Activated naive CD4-positive, alpha-beta T cell treated with anti-CD3 and anti-CD28 coated beads, Interleukin-2, amount 50 U/mL, for 72 hours (primary cell): ENCODE measurements around the gene EVI5. TPM values are rescaled to one million over a fixed set of nuclear protein-coding genes. Genes with fewer than 3 reads are reported as not detected.
"Not testable (repeated sequence)": the region's sequence is repeated elsewhere in the genome, so short reads cannot be mapped to it uniquely, and the experiment has no call there.

Source experiments
- ATAC-seq, 2 donors: fragments of 150-1000 bp; cut with Tn5 transposase; 2 replicates each; pipeline ENCODE4 v1.10.0; 2021; ENCODE audit warnings: mild to moderate bottlenecking in 2 of 2, moderate library complexity in 2 of 2
- DNase-seq, 2 donors: peaks; one replicate each; pipeline ENCODE4 v3.0.0; 2021 to 2022; ENCODE audit warnings: low spot score in 2 of 2
- H3K27ac Mint-ChIP-seq, 2 donors: one replicate each; pipeline ENCODE4 v1.8.0; 2022; ENCODE audit warnings: mild to moderate bottlenecking in 2 of 2, mixed read lengths in 2 of 2
- H3K36me3 Mint-ChIP-seq, 2 donors: one replicate each; pipeline ENCODE4 v1.8.0; 2022; ENCODE audit warnings: mixed read lengths in 2 of 2
- H3K9me3 Mint-ChIP-seq, 2 donors: one replicate each; pipeline ENCODE4 v1.8.0; 2022; ENCODE audit warnings: mixed read lengths in 2 of 2
- total RNA-seq, 2 donors: library from RNA; stranded (reverse); gene quantifications; one replicate each; pipeline ENCODE4 v1.2.3, GENCODE V29; 2022

Gene EVI5
- total RNA-seq, 2 donors from 2014 or later, result 20.9 to 68.0 TPM

DNA sequence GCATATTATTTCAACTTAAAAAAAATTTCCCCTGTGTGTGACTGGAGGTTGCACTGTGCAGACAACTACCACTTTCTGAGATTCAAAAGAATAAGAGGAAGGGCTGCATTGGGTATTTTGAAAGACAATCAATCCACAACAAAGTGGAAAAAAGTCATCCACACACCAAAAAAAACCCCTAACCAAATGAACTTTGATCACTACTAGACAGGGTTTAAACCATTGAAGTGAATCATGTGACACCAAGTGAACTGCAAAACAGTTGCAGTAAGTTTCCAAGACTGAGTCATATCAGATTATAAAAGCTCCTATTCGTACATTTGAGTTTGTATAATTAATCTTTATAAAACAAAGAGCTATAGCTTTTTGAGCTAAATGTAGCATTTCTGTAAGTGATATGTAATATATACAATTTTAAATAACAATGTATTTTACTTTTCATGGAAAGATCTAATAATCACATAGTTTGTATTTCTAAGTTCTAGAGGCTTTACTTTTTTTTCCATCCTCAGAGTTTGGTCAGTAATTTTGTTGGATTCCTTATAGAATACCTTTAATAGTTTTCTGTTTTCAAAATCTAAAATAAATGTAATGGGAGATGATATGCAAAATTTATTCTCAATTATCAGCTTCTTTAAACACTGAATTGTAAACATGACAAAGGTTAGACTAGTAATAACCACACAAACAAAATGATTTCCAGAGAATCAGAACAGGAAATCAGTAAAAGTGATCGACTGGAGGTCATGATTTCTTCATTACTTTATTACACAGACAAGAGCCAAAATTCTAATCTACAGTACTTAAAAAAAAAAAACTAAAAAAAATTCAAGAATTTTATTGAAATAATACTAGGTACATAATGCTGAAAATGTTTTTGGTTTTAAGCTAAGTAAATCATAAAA lies 247.7 kb downstream of the EVI5 start:
- Mint-ChIP-seq H3K27ac (peak overlapping the region; percentile 98 to 100), H3K36me3 (peaks cover 38 to 56% of the 10 kb centered on the region in 2 donors), H3K9me3 (peaks cover 10 to 19% of the 10 kb centered on the region in 2 donors)
- peak in 1 of 2 donors; percentile 37 for DNase-seq
- peak; percentile 50 to 66 for ATAC-seq

DNA sequence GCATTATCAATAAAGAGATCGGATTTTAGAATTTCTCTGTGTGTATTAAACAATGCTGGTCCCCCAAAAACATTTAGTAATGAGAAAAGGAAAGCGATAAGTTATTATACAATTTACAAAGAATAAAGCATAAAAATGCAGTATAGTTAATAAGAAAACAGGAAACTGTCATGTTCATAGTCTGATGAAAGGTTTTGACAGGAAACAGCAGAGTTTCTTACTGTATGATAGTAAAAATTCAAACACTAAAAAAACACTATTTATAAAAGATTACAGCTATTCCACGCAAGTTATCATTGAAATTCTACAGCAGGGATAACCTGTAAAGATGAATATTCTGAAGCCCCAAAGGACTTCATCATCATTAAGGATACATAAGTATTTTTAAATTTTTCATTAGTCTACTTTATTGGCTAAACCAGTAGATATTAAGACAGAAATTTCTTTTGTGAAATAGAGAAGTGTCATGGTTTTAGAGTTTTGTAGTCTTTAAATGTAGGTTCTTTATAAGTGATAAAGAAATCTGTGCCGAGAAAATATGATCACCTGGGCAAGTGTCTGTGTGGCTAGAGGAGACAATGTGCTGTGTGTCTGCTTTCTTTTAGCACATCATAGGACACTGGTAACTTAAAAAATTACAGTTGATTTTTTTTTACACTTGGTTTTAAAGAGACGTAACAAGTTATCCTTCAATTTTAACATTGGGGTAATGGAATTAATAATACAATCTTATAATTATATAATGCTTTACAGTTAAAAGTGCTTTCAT lies 248.5 kb downstream of the EVI5 start:
- ATAC-seq (peak in 1 of 2 donors; percentile 6), DNase-seq (no peak)
- Mint-ChIP-seq H3K27ac (peak overlapping the region; percentile 98 to 100), H3K9me3 (peaks cover 11 to 14% of the 10 kb centered on the region in 2 donors), H3K36me3 (peaks cover 42 to 59% of the 10 kb centered on the region in 2 donors)

- H3K9me3 Mint-ChIP-seq, result peaks cover 11 to 19% of the 10 kb centered on the region in 2 donors
- peak overlapping the region; percentile 97 to 100 for H3K27ac Mint-ChIP-seq
- ATAC-seq, result not testable (repeated sequence)
- peak in 1 of 2 donors; percentile 27 for DNase-seq
- H3K36me3 Mint-ChIP-seq, result peaks cover 49 to 69% of the 10 kb centered on the region in 2 donors
Observed at GRCh38 chr1:92532371-92532770, 252.5 kb downstream of the EVI5 start.

DNA sequence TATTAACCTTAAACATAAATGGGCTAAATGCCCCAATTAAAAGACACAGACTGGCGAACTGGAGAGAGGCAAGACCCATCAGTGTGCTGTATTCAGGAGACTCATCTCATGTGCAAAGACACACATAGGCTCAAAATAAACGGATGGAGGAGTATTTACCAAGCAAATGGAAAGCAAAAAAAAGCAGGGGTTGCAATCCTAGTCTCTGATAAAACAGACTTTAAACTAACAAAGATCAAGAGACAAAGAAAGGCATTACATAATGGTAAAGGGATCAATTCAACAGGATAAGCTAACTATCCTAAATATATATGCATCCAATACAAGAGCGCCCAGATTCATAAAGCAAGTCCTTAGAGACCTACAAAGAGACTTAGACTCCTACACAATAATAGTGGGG lies 253.0 kb downstream of the EVI5 start:
- peaks cover 49 to 72% of the 10 kb centered on the region in 2 donors for H3K36me3 Mint-ChIP-seq
- ATAC-seq, DNase-seq: not testable (repeated sequence)
- H3K27ac Mint-ChIP-seq, result peak overlapping the region; percentile 97 to 100
- peaks cover 11 to 19% of the 10 kb centered on the region in 2 donors for H3K9me3 Mint-ChIP-seq

DNA sequence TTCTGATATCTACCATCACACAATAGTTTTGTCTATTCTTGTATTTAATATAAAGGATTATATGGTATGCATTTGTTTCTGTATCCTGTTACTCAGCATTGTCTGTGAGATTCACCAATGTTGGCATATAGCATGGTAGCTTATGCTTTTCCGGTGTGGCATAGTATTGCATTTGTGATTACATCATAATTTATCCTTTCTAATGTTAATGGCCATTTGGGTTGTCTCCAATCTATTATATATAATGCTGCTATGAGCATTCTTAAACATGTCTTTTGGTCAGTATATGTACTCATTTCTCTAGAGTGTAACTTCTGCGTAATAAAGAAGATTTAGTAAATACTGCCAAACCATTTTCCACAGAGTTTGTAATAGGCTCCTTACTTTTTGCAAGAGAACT lies 257.2 kb downstream of the EVI5 start:
- Mint-ChIP-seq H3K36me3 (peaks cover 31 to 58% of the 10 kb centered on the region in 2 donors), H3K27ac (no peak overlapping the region), H3K9me3 (peaks cover 6 to 7% of the 10 kb centered on the region in 2 donors)
- DNase-seq (no peak), ATAC-seq (no peak)

DNA sequence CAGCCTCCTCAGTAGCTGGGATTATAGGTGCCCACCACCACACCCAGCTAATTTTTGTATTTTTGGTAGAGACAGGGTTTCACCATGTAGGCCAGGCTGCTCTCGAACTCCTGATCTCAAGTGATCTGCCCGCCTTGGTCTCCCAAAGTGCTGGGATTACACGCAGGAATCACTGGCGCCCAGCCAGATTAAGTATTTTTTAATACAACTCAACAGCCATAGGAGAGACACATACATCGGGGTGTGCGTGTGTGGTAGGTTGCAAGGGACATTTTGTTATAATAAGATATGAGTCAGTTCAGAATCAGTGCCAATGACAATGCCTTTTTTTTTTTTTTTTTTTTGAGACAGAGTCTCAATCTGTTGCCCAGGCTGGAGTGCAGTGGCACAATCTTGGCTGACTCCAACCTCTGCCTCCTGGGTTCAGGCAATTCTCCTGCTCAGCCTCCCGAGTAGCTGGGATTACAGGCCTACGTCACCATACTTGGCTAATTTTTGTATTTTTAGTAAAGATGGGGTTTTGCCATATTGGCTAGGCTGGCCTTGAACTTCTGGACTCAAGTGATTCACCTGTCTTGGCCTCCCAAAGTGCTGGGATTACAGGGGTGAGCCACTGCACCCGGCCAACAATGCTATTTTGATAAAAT lies 259.8 kb downstream of the EVI5 start:
- ATAC-seq, result peak in 1 of 2 donors; percentile 22
- H3K9me3 Mint-ChIP-seq, DNase-seq: not testable (repeated sequence)
- H3K36me3 Mint-ChIP-seq, result peaks cover 6 to 37% of the 10 kb centered on the region in 2 donors
- peak overlapping the region in 1 of 2 donors; percentile 30 for H3K27ac Mint-ChIP-seq

DNA sequence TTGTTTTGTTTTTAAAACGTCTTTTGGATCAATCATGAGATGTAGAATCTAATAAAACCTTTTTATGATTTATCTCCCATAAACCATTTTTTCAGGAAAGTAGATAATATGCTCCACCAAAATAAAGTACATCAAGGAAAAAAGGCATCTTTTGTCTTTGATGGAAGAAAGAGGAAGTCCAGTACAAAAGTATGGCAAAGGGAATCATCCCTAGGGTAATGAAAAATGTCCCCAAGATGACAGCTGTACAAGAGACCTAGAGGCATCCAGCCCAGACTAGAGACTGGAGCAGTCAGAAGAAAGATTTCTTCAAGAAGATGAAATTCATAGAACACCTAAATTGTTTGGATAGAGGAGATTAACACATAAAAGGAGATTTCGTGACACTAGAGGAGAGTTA lies 265.9 kb downstream of the EVI5 start:
- Mint-ChIP-seq H3K9me3 (no peaks in the 10 kb centered on the region), H3K27ac (no peak overlapping the region), H3K36me3 (peaks cover 18 to 59% of the 10 kb centered on the region in 2 donors)
- no peak for DNase-seq
- no peak for ATAC-seq

DNA sequence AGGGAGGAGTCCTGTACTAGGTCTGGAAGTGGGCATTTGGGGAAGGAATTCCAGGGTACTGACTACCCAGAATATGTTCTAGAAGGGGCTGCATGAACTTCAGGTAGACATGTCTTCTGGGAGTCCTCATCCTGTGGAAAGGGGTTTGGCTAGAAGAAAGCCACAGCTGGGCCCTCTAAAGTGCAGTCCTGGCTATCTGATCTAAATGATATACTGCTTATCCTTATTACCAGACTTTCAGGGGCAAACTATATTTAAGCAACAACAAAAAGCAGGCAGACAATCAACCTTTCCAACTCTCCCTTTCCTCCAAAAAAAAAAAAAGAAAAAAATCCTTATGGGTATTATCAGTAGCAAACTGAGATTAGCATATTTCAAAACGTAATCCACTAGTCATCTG lies 268.3 kb downstream of the EVI5 start:
- H3K9me3 Mint-ChIP-seq, result no peaks in the 10 kb centered on the region
- peak overlapping the region in 1 of 2 donors; percentile 29 for H3K27ac Mint-ChIP-seq
- ATAC-seq, result no peak

DNA sequence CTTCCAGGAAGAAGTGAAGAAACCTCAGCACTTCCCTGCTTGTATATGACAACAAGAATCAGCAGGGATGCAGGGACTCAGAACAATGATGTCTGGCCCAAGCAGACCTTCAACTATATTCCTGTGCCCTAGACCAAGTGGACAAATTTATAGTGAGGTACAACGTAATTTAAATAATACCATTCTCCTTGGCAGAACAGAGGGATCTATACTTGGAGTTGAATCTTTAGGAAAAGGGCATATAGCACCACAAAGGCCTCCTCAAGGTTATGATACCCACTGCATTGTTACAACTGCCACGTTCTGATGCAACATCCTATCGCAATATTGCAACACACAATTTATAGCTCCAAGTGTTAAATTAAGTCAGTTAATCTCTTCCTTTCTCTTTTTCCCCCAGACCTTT lies 269.1 kb downstream of the EVI5 start:
- peaks cover 23 to 70% of the 10 kb centered on the region in 2 donors for H3K36me3 Mint-ChIP-seq
- H3K27ac Mint-ChIP-seq, result peak overlapping the region in 1 of 2 donors; percentile 29
- no peak for ATAC-seq
- DNase-seq, result no peak
- H3K9me3 Mint-ChIP-seq, result no peaks in the 10 kb centered on the region

More for the DNA sequence above, 268.3 kb downstream of the EVI5 start:
- no peak for DNase-seq
- peaks cover 23 to 67% of the 10 kb centered on the region in 2 donors for H3K36me3 Mint-ChIP-seq

GRCh38 chr1:92511541-92511940 lies 273.4 kb downstream of the EVI5 start:
- no peak for DNase-seq
- no peak for ATAC-seq
- no peak overlapping the region for H3K27ac Mint-ChIP-seq
- H3K9me3 Mint-ChIP-seq, result no peaks in the 10 kb centered on the region
- H3K36me3 Mint-ChIP-seq, result peaks cover 22 to 50% of the 10 kb centered on the region in 2 donors

- peaks cover 10 to 33% of the 10 kb centered on the region in 2 donors for H3K36me3 Mint-ChIP-seq
- DNase-seq (no peak), ATAC-seq (no peak)
- no peak overlapping the region for H3K27ac Mint-ChIP-seq
- H3K9me3 Mint-ChIP-seq, result no peaks in the 10 kb centered on the region
Observed at GRCh38 chr1:92509619-92510018, 275.3 kb downstream of the EVI5 start.

DNA sequence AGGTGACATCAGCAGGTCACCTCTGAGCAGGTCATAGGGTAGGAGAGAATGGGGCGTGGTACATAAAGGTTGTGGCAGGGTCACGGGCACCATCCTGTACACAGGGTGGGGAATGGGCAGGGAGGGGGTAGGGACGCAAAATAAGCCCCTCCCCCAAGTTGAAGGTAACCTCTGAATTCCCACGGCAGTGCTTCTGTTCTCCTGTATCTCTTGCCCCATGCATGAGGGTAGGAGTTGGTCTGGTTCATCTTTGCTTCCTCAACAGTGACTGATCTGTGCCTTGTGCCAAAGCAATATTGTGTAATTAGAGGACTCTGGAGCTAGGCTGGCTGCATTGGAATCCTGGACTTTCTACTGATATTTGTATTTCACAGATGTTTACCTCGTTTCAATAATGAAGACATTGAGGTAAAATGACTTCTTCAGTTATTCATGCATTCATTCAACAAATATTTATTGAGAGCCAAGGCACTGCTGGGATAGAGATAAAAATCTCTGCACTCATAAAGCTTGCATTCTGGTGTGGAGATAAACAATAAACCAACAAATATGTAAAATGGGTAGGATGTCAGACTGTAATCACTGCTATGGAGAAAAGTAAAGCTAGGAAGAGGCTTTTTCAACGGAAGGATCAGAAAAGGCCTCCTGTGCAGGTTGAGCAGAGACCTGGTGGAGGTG lies 279.8 kb downstream of the EVI5 start:
- H3K9me3 Mint-ChIP-seq, result no peaks in the 10 kb centered on the region
- DNase-seq (no peak), ATAC-seq (peak; percentile 32 to 35)
- peaks cover 6 to 11% of the 10 kb centered on the region in 2 donors for H3K36me3 Mint-ChIP-seq
- peak overlapping the region; percentile 11 to 50 for H3K27ac Mint-ChIP-seq

GRCh38 chr1:92504291-92505014 lies 280.5 kb downstream of the EVI5 start:
- Mint-ChIP-seq H3K36me3 (peaks cover 1 to 6% of the 10 kb centered on the region in 2 donors), H3K27ac (peak overlapping the region; percentile 11 to 50), H3K9me3 (no peaks in the 10 kb centered on the region)
- ATAC-seq (peak; percentile 34 to 60), DNase-seq (no peak)

- DNase-seq (no peak), ATAC-seq (no peak)
- H3K36me3 Mint-ChIP-seq, result peaks cover 0 to under 1% of the 10 kb centered on the region in 2 donors
- H3K27ac Mint-ChIP-seq, result peak overlapping the region; percentile 11 to 50
- no peaks in the 10 kb centered on the region for H3K9me3 Mint-ChIP-seq
Observed at GRCh38 chr1:92503926-92504285, 281.0 kb downstream of the EVI5 start.

DNA sequence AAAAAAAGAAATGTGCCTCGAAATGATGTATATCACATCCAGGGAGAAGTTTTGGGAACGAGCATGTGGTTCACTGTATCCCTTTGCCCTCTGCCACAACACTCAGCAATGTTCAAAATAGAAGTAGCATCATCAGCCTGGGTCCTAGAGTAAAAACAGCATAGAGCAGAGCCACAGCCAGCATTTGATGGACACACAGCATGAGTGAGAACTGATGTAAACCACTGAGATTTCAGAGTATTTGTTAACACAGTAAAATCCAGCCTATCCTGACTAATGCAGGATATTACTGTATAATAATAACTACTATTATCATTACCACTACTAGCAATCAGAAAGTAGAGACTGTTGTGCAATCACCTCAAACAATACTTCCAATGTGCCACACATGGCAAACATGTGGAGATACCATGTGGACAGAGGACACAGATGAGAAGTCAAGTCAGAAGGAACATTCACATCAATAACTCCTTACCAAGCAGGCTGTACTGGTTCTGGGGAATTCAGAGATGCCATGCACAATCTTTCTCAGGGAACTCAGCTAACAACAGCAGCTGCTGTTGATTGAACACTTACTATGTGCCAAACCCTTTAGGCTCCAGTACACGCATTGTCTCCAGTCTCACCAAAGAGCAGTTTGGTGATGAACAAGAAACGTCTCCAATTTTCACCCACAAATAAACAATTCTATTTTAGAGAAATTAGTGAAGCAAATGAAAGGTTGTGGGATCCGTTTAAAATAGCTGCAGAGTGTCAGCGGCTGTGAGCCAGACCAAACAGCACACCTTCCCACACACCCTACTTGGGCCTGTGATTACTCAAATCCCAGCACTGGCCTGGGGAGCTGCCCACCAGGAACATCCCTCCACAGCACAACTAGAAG lies 281.6 kb downstream of the EVI5 start:
- no peaks in the 10 kb centered on the region for H3K36me3 Mint-ChIP-seq

More for the DNA sequence above, 281.6 kb downstream of the EVI5 start:
- DNase-seq (no peak), ATAC-seq (peak in 1 of 2 donors; percentile 17)
- Mint-ChIP-seq H3K9me3 (no peaks in the 10 kb centered on the region), H3K27ac (peak overlapping the region in 1 of 2 donors; percentile 50)
